HFFc6 (cell line): Measurements from ENCODE around the gene COL4A6. TPM values are rescaled to one million over a fixed set of nuclear protein-coding genes. Genes with fewer than 3 reads are reported as not detected.

Experiments
- DNase-seq: peaks from one replicate; pipeline ENCODE4 v3.0.0-alpha.2; 2018
- H3K27ac Mint-ChIP-seq: 2 replicates; pipeline ENCODE4 v1.8.0; 2020; ENCODE audit warnings: mild to moderate bottlenecking, mixed read lengths
- H3K27me3 Mint-ChIP-seq: 2 replicates; pipeline ENCODE4 v1.8.0; 2021; ENCODE audit warnings: mild to moderate bottlenecking, moderate library complexity, mixed read lengths; ENCODE audit not compliant: insufficient read depth
- H3K36me3 Mint-ChIP-seq: 2 replicates; pipeline ENCODE4 v1.8.0; 2021; ENCODE audit warnings: low read depth, mixed read lengths
- H3K4me1 Mint-ChIP-seq: 2 replicates; pipeline ENCODE4 v1.8.0; 2020; ENCODE audit warnings: low read depth, mixed read lengths
- H3K4me3 Mint-ChIP-seq: 2 replicates; pipeline ENCODE4 v1.8.0; 2020; ENCODE audit warnings: mild to moderate bottlenecking, moderate library complexity, mixed read lengths
- H3K9me3 Mint-ChIP-seq: 2 replicates; pipeline ENCODE4 v1.8.0; 2020; ENCODE audit warnings: mild to moderate bottlenecking, mixed read lengths
- CTCF ChIP-seq: fragments of 200-600 bp; sonication (generic); IDR thresholded peaks from 2 replicates; pipeline ENCODE4 v1.5.0; 2021; ENCODE audit warnings: antibody characterized with exemption, mild to moderate bottlenecking
- total RNA-seq, 6 experiments: library from RNA; stranded (reverse); fragmentation: NEBNext Ultra II Directional; extraction: Animal tissue kit (Norgen Biotek cat#: 25700); gene quantifications; 2 replicates in 1 of 6; 3 replicates in 5 of 6; pipeline ENCODE4 v1.2.3, GENCODE V29; 2021

Gene COL4A6
- total RNA-seq, 6 experiments from 2014 or later: 0.03 to 0.16 (median 0.11) TPM

GRCh38 chrX:108159028-108159670 is 279.1 kb downstream of the COL4A6 start:
- H3K9me3 Mint-ChIP-seq: no peaks in the 10 kb centered on the region; the same call in 1 of the 2 replicates
- peaks cover 3% of the 10 kb centered on the region; the same call in 1 of the 2 replicates for H3K27me3 Mint-ChIP-seq
- H3K36me3 Mint-ChIP-seq: no peaks in the 10 kb centered on the region
- H3K4me3 Mint-ChIP-seq: no peak overlapping the region
- TF ChIP-seq CTCF: no peak
- no peak overlapping the region for H3K27ac Mint-ChIP-seq
- H3K4me1 Mint-ChIP-seq: no peaks in the 10 kb centered on the region
- no peak for DNase-seq

GRCh38 chrX:108157628-108158027 is 280.6 kb downstream of the COL4A6 start:
- Mint-ChIP-seq H3K4me3 (no peak overlapping the region), H3K27me3 (peaks cover 3% of the 10 kb centered on the region; the same call in 1 of the 2 replicates), H3K27ac (no peak overlapping the region), H3K36me3 (no peaks in the 10 kb centered on the region), H3K4me1 (no peaks in the 10 kb centered on the region), H3K9me3 (no peaks in the 10 kb centered on the region)
- no peak for DNase-seq
- no peak for TF ChIP-seq CTCF

- no peaks in the 10 kb centered on the region for H3K4me1 Mint-ChIP-seq
- no peak overlapping the region for H3K27ac Mint-ChIP-seq
- DNase-seq: no peak
- TF ChIP-seq CTCF: no peak
- no peaks in the 10 kb centered on the region for H3K9me3 Mint-ChIP-seq
- no peak overlapping the region for H3K4me3 Mint-ChIP-seq
- H3K36me3 Mint-ChIP-seq: no peaks in the 10 kb centered on the region
- peaks cover 3% of the 10 kb centered on the region; the same call in 1 of the 2 replicates for H3K27me3 Mint-ChIP-seq
These were observed 281.2 kb downstream of the COL4A6 start for GRCh38 chrX:108156934-108157466.

GRCh38 chrX:108156082-108156481 is 282.1 kb downstream of the COL4A6 start:
- peaks cover 3% of the 10 kb centered on the region; the same call in 1 of the 2 replicates for H3K27me3 Mint-ChIP-seq
- no peaks in the 10 kb centered on the region for H3K4me1 Mint-ChIP-seq
- H3K4me3 Mint-ChIP-seq: no peak overlapping the region
- H3K27ac Mint-ChIP-seq: no peak overlapping the region
- DNase-seq: no peak
- H3K9me3 Mint-ChIP-seq: no peaks in the 10 kb centered on the region
- TF ChIP-seq CTCF: no peak
- no peaks in the 10 kb centered on the region for H3K36me3 Mint-ChIP-seq

GRCh38 chrX:108148524-108148923 is 289.7 kb downstream of the COL4A6 start:
- no peak overlapping the region for H3K27ac Mint-ChIP-seq
- H3K27me3 Mint-ChIP-seq: no peaks in the 10 kb centered on the region
- no peak overlapping the region for H3K4me3 Mint-ChIP-seq
- no peak for TF ChIP-seq CTCF
- no peaks in the 10 kb centered on the region for H3K4me1 Mint-ChIP-seq
- H3K36me3 Mint-ChIP-seq: peaks cover 11% of the 10 kb centered on the region; the same call in 1 of the 2 replicates
- H3K9me3 Mint-ChIP-seq: no peaks in the 10 kb centered on the region
- DNase-seq: no peak
